ENCODE data around the gene SDC3. TPM values are rescaled to one million over a fixed set of nuclear protein-coding genes. Genes with fewer than 3 reads are reported as not detected.

SDC3 gene
- polyA plus RNA-seq, 3 donors, result 0.05 to 1.2 (median 0.12) TPM

DNA sequence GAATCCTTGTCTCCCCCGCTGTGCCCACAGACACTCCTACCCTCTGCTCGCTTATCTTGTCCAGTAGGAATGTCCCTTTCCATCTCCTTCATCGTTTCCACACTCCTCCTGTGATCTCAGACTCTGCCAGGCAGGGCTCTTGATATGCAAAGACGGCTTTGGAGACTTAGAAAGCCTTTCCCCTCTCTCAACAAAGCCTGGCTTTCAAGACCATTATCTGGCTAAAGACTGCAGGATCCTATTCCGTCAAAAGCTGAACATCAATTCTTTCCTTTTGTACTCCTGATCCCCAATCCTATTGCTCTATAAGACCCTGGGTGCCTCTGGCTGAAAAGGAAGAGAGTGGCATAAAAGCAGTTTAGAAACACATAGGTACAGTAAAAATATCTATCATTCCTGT lies 63.9 kb downstream of the SDC3 start:
- Histone ChIP-seq H2AFZ (ENCODE audit: insufficient read depth, low read depth, low read length, poor library complexity, severe bottlenecking) (no peak overlapping the region), H3K9ac (ENCODE audit: insufficient read depth, low read length, poor library complexity, severe bottlenecking) (no peak overlapping the region), H3K9me3 (replicated peaks in 1 of 2; ENCODE audit: control insufficient read depth in 1 of 2, insufficient read depth in 1 of 2, low read length in 2 of 2) (peaks cover 0 to under 1% of the 10 kb centered on the region in 2 donors), H3K4me1 (ENCODE audit: control insufficient read depth in 1 of 2, insufficient read depth in 2 of 2, low read length in 2 of 2) (peaks cover 13 to 15% of the 10 kb centered on the region in 2 donors), H4K20me1 (ENCODE audit: insufficient read depth, low read length) (no peaks in the 10 kb centered on the region), H3K4me2 (replicated peaks; ENCODE audit: extremely low read depth, low read length, poor library complexity, severe bottlenecking) (no peak overlapping the region), H3K79me2 (ENCODE audit: insufficient read depth, low read length) (no peaks in the 10 kb centered on the region), H3K36me3 (replicated peaks in 1 of 2; ENCODE audit: control insufficient read depth in 1 of 2, insufficient read depth in 2 of 2, low read length in 2 of 2) (no peaks in the 10 kb centered on the region), H3K4me3 (replicated peaks in 1 of 3; ENCODE audit: low read depth in 2 of 3, low read length in 3 of 3) (no peak overlapping the region), H3K27ac (ENCODE audit: low read depth in 1 of 2, low read length in 2 of 2) (no peak overlapping the region), H3K27me3 (ENCODE audit: control insufficient read depth in 2 of 2, insufficient read depth in 2 of 2, low read length in 2 of 2) (peaks cover 62 to 95% of the 10 kb centered on the region in 2 donors)
- no peak overlapping the region for H3K27ac Mint-ChIP-seq
- peaks cover 0 to 9% (median 1%) of the 10 kb centered on the region in 7 donors for H3K9me3 Mint-ChIP-seq
- DNase-seq, result no peak
- peaks cover 91 to 100% (median 98%) of the 10 kb centered on the region in 3 donors for H3K27me3 Mint-ChIP-seq (ENCODE audit: low read depth in 3 of 3)
- TF ChIP-seq, protein P1, sequence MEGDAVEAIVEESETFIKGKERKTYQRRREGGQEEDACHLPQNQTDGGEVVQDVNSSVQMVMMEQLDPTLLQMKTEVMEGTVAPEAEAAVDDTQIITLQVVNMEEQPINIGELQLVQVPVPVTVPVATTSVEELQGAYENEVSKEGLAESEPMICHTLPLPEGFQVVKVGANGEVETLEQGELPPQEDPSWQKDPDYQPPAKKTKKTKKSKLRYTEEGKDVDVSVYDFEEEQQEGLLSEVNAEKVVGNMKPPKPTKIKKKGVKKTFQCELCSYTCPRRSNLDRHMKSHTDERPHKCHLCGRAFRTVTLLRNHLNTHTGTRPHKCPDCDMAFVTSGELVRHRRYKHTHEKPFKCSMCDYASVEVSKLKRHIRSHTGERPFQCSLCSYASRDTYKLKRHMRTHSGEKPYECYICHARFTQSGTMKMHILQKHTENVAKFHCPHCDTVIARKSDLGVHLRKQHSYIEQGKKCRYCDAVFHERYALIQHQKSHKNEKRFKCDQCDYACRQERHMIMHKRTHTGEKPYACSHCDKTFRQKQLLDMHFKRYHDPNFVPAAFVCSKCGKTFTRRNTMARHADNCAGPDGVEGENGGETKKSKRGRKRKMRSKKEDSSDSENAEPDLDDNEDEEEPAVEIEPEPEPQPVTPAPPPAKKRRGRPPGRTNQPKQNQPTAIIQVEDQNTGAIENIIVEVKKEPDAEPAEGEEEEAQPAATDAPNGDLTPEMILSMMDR (IDR thresholded peaks at IDR 0.05), result no peak
- intact Hi-C loops (cut with micrococcal nuclease), result no loop called here
- 37% methylated on average over 4 of the region's 5 CpGs for whole genome bisulfite sequencing (ENCODE audit: insufficient coverage)
- peak overlapping the region in 1 of 2 donors; percentile 63 for H3K4me3 Mint-ChIP-seq
- H3K36me3 Mint-ChIP-seq, result peaks cover 0 to under 1% of the 10 kb centered on the region in 2 donors
- peaks cover 21% of the 10 kb centered on the region for H3K4me1 Mint-ChIP-seq

DNA sequence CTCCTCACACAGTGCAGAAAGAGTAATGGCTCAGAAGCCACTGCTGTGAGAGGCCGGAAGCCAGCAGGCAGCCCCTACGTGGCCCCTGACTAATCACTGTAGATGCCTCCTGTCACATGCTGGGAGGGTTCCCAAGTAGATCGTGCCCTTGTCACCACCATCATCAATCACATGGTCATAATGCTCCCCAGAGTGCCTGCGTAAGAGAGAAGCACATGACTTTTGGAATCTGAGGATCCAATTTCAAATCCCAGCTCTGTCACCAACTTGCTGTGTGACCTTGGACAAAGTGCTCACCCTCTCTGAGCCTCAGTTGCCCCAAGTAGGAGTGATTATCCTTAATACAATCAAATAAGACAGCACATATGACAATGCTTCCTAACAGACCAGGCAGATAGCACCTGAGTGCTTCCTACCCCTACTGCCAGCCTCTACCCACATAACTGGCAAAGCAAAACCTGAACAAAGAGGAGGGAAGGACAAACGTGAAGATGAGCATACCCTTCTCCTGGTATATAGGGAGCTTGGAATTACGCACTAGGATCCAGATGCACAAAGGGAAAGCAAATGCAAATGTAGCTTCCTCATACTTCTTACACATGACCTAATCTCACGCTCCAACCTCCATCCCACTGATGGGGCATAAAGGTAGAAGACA lies 65.7 kb downstream of the SDC3 start:
- H4K20me1 ChIP-seq (ENCODE audit: insufficient read depth, low read length), result no peaks in the 10 kb centered on the region
- no peak overlapping the region for H3K4me2 ChIP-seq (replicated peaks; ENCODE audit: extremely low read depth, low read length, poor library complexity, severe bottlenecking)
- peaks cover 94 to 100% (median 98%) of the 10 kb centered on the region in 3 donors for H3K27me3 Mint-ChIP-seq (ENCODE audit: low read depth in 3 of 3)
- H3K9me3 Mint-ChIP-seq, result peaks cover 0 to 11% (median 6%) of the 10 kb centered on the region in 7 donors
- DNase-seq, result peak in 1 of 3 donors; percentile 25
- no peak overlapping the region for H3K9ac ChIP-seq (ENCODE audit: insufficient read depth, low read length, poor library complexity, severe bottlenecking)
- H2AFZ ChIP-seq (ENCODE audit: insufficient read depth, low read depth, low read length, poor library complexity, severe bottlenecking), result no peak overlapping the region
- no peaks in the 10 kb centered on the region for H3K36me3 ChIP-seq (replicated peaks in 1 of 2; ENCODE audit: control insufficient read depth in 1 of 2, insufficient read depth in 2 of 2, low read length in 2 of 2)
- no peak overlapping the region for H3K4me3 ChIP-seq (replicated peaks in 1 of 3; ENCODE audit: low read depth in 2 of 3, low read length in 3 of 3)
- H3K4me1 Mint-ChIP-seq, result peaks cover 21% of the 10 kb centered on the region
- peaks cover 0 to 7% of the 10 kb centered on the region in 2 donors for H3K9me3 ChIP-seq (replicated peaks in 1 of 2; ENCODE audit: control insufficient read depth in 1 of 2, insufficient read depth in 1 of 2, low read length in 2 of 2)
- peak overlapping the region in 1 of 2 donors; percentile 72 for H3K4me3 Mint-ChIP-seq
- H3K27me3 ChIP-seq (ENCODE audit: control insufficient read depth in 2 of 2, insufficient read depth in 2 of 2, low read length in 2 of 2), result peaks cover 74 to 98% of the 10 kb centered on the region in 2 donors
- intact Hi-C loops (cut with micrococcal nuclease), result no loop called here
- no peaks in the 10 kb centered on the region for H3K79me2 ChIP-seq (ENCODE audit: insufficient read depth, low read length)
- WGBS (ENCODE audit: insufficient coverage), result 28% methylated on average over 3 of the region's 7 CpGs
- peak overlapping the region in 1 of 7 donors; percentile 30 for H3K27ac Mint-ChIP-seq
- TF ChIP-seq, protein P1 (IDR thresholded peaks at IDR 0.05), result no peak
- no peak overlapping the region for H3K27ac ChIP-seq (ENCODE audit: low read depth in 1 of 2, low read length in 2 of 2)
- peaks cover 0 to 4% of the 10 kb centered on the region in 2 donors for H3K36me3 Mint-ChIP-seq
- peaks cover 13 to 15% of the 10 kb centered on the region in 2 donors for H3K4me1 ChIP-seq (ENCODE audit: control insufficient read depth in 1 of 2, insufficient read depth in 2 of 2, low read length in 2 of 2)

Measured in CD14-positive monocyte (primary cell).